ENCODE data around the gene SMAD3.

Gene SMAD3

GRCh38 chr15:67219288-67219687, 153.9 kb downstream of the SMAD3 start:
- no peak for FAIRE-seq
- TF ChIP-seq POLR2A (IDR thresholded peaks at IDR 0.05; ENCODE audit: low read depth, low read length): no peak

GRCh38 chr15:67224889-67225288, 159.5 kb downstream of the SMAD3 start:
- DNase-seq (ENCODE audit: insufficient read length, low spot score): no peak
- FAIRE-seq: no peak
- no peak for TF ChIP-seq POLR2A (IDR thresholded peaks at IDR 0.05; ENCODE audit: low read depth, low read length)

More at GRCh38 chr15:67219288-67219687, 153.9 kb downstream of the SMAD3 start:
- DNase-seq (ENCODE audit: insufficient read length, low spot score): no peak

- FAIRE-seq: no peak
- TF ChIP-seq POLR2A (IDR thresholded peaks at IDR 0.05; ENCODE audit: low read depth, low read length): no peak
- no peak for DNase-seq (ENCODE audit: insufficient read length, low spot score)
Measured at GRCh38 chr15:67225336-67225735, 159.9 kb downstream of the SMAD3 start.

- TF ChIP-seq POLR2A (IDR thresholded peaks at IDR 0.05; ENCODE audit: low read depth, low read length): no peak
- FAIRE-seq: no peak
- no peak for DNase-seq (ENCODE audit: insufficient read length, low spot score)
Measured at GRCh38 chr15:67227431-67227830, 162.0 kb downstream of the SMAD3 start.

GRCh38 chr15:67227846-67228245, 162.4 kb downstream of the SMAD3 start:
- FAIRE-seq: no peak
- DNase-seq (ENCODE audit: insufficient read length, low spot score): no peak
- TF ChIP-seq POLR2A (IDR thresholded peaks at IDR 0.05; ENCODE audit: low read depth, low read length): no peak

- FAIRE-seq (no peak), DNase-seq (ENCODE audit: insufficient read length, low spot score) (no peak)
- no peak for TF ChIP-seq POLR2A (IDR thresholded peaks at IDR 0.05; ENCODE audit: low read depth, low read length)
Measured at GRCh38 chr15:67228286-67228685, 162.9 kb downstream of the SMAD3 start.

- DNase-seq (ENCODE audit: insufficient read length, low spot score) (no peak), FAIRE-seq (no peak)
- no peak for TF ChIP-seq POLR2A (IDR thresholded peaks at IDR 0.05; ENCODE audit: low read depth, low read length)
Measured at GRCh38 chr15:67230504-67230903, 165.1 kb downstream of the SMAD3 start.

GRCh38 chr15:67232591-67232990, 167.2 kb downstream of the SMAD3 start:
- DNase-seq (ENCODE audit: insufficient read length, low spot score) (no peak), FAIRE-seq (no peak)
- no peak for TF ChIP-seq POLR2A (IDR thresholded peaks at IDR 0.05; ENCODE audit: low read depth, low read length)

- peak; percentile 64 for FAIRE-seq
- TF ChIP-seq POLR2A (IDR thresholded peaks at IDR 0.05; ENCODE audit: low read depth, low read length): no peak
- DNase-seq (ENCODE audit: insufficient read length, low spot score): no peak
Measured at GRCh38 chr15:67240235-67241131, 175.1 kb downstream of the SMAD3 start.

GRCh38 chr15:67241132-67241855, 175.9 kb downstream of the SMAD3 start:
- no peak for TF ChIP-seq POLR2A (IDR thresholded peaks at IDR 0.05; ENCODE audit: low read depth, low read length)
- no peak for DNase-seq (ENCODE audit: insufficient read length, low spot score)
- FAIRE-seq: no peak

GRCh38 chr15:67242708-67243111, 177.3 kb downstream of the SMAD3 start:
- FAIRE-seq (no peak), DNase-seq (ENCODE audit: insufficient read length, low spot score) (no peak)
- TF ChIP-seq POLR2A (IDR thresholded peaks at IDR 0.05; ENCODE audit: low read depth, low read length): no peak

Data from H54 (cell line).